SK-N-SH (cell line): ENCODE data around the gene TPD52L1. TPM values are rescaled to one million over a fixed set of nuclear protein-coding genes. Genes with fewer than 3 reads are reported as not detected.

ENCODE experiments used
- CTCF ChIA-PET: fragments of 300-600, 350-600 bp; formaldehyde crosslinking; extraction: SDS; loops from one replicate; lab custom pipeline; 2021; lab: Yijun Ruan, JAX
- POLR2A ChIA-PET: fragments of 350-600 bp; sonication (Branson Sonifier 250); formaldehyde crosslinking; extraction: SDS; loops from one replicate; lab custom pipeline; 2020; ENCODE audit warnings: antibody characterized with exemption, inconsistent platforms; lab: Yijun Ruan, JAX
- DNase-seq: peaks from one replicate; pipeline ENCODE4 v3.0.0; 2012
- H2AFZ ChIP-seq: fragments of 200-600 bp; sonication (generic); 2 replicates; pipeline ENCODE4 v1.8.1; 2016; ENCODE audit warnings: antibody characterized with exemption, mild to moderate bottlenecking, low read depth
- H3F3A ChIP-seq: fragments of 200-600 bp; sonication (generic); replicated peaks from 2 replicates; pipeline ENCODE3; 2016; ENCODE audit warnings: antibody characterized with exemption, mild to moderate bottlenecking; ENCODE audit not compliant: insufficient read depth
- H3K27ac ChIP-seq, 2 experiments: fragments of 200-500 bp in 1 of 2; fragments of 200-600 bp in 1 of 2; sonication (Bioruptor generic) in 1 of 2; sonication (generic), shearing (Covaris generic) in 1 of 2; 2 replicates each; pipeline versions ENCODE4 v1.5.1 to v1.6.1; 2014 to 2016; ENCODE audit warnings: low read depth in 2 of 2, inconsistent platforms in 1 of 2, low read length in 1 of 2, mild to moderate bottlenecking in 1 of 2, mixed read lengths in 1 of 2
- H3K27me3 ChIP-seq: fragments of 200-600 bp; sonication (generic), shearing (Covaris generic); 2 replicates; pipeline ENCODE4 v1.6.1; 2016; ENCODE audit warnings: mixed run types; ENCODE audit not compliant: insufficient read depth
- H3K36me3 ChIP-seq, 2 experiments: fragments of 200-500 bp in 1 of 2; fragments of 200-600 bp in 1 of 2; sonication (Bioruptor generic) in 1 of 2; sonication (generic) in 1 of 2; replicated peaks in 1 of 2; 2 replicates each; pipeline versions ENCODE3 to v1.5.1; 2014 to 2016; ENCODE audit warnings: low read length in 1 of 2, mild to moderate bottlenecking in 1 of 2; ENCODE audit not compliant: insufficient read depth in 2 of 2, control insufficient read depth in 1 of 2
- H3K4me1 ChIP-seq, 2 experiments: fragments of 200-500 bp in 1 of 2; fragments of 200-600 bp in 1 of 2; sonication (Bioruptor generic) in 1 of 2; sonication (generic), shearing (Covaris generic) in 1 of 2; 2 replicates each; pipeline versions ENCODE4 v1.5.1 to v1.6.1; 2014 to 2016; ENCODE audit warnings: low read depth in 1 of 2, low read length in 1 of 2, mixed run types in 1 of 2; ENCODE audit not compliant: insufficient read depth in 2 of 2, control insufficient read depth in 1 of 2
- H3K4me2 ChIP-seq: fragments of 200-600 bp; sonication (generic), shearing (Covaris generic); 2 replicates; pipeline ENCODE4 v1.6.1; 2017; ENCODE audit warnings: mixed run types
- H3K4me3 ChIP-seq, 2 experiments: fragments of 200-500 bp in 1 of 2; fragments of 200-600 bp in 1 of 2; sonication (Bioruptor generic) in 1 of 2; sonication (generic), shearing (Covaris generic) in 1 of 2; 2 replicates each; pipeline versions ENCODE4 v1.5.1 to v1.8.1; 2014 to 2016; ENCODE audit warnings: low read depth in 2 of 2, inconsistent platforms in 1 of 2, low read length in 1 of 2, mild to moderate bottlenecking in 1 of 2, mixed read lengths in 1 of 2, moderate library complexity in 1 of 2
- H3K79me2 ChIP-seq: fragments of 200-600 bp; sonication (generic); 2 replicates; pipeline ENCODE4 v1.8.1; 2017; ENCODE audit warnings: mild to moderate bottlenecking; ENCODE audit not compliant: insufficient read depth
- H3K9ac ChIP-seq: fragments of 200-600 bp; sonication (generic); 2 replicates; pipeline ENCODE4 v1.6.1; 2017; ENCODE audit warnings: mixed run types
- H3K9me2 ChIP-seq: fragments of 200-600 bp; sonication (generic); 2 replicates; pipeline ENCODE4 v1.6.1; 2017; ENCODE audit warnings: mixed run types
- H3K9me3 ChIP-seq: fragments of 200-600 bp; sonication (generic); 2 replicates; pipeline ENCODE4 v1.6.1; 2017; ENCODE audit warnings: mixed run types, mild to moderate bottlenecking, moderate library complexity
- H4K20me1 ChIP-seq: fragments of 200-600 bp; sonication (generic); 2 replicates; pipeline ENCODE4 v1.6.1; 2017; ENCODE audit warnings: mild to moderate bottlenecking, mixed run types; ENCODE audit not compliant: insufficient read depth
- ELF1 ChIP-seq: IDR thresholded peaks from 2 replicates; pipeline ENCODE4 v1.4.0; 2012
- EP300 ChIP-seq, 2 experiments: IDR thresholded peaks; 2 replicates each; pipeline versions ENCODE4 v1.4.0 to v1.6.1; 2012; ENCODE audit warnings: borderline replicate concordance in 1 of 2, low read depth in 1 of 2, low read length in 1 of 2
- EZH2phosphoT487 ChIP-seq: fragments of 200-600 bp; sonication (generic); IDR thresholded peaks from 2 replicates; pipeline ENCODE4 v1.6.1; 2017; ENCODE audit warnings: low read depth, mixed run types, mild to moderate bottlenecking, antibody characterized with exemption, moderate library complexity, borderline replicate concordance
- FOXM1 ChIP-seq: IDR thresholded peaks from 2 replicates; pipeline ENCODE4 v1.4.0; 2012; ENCODE audit warnings: low read depth, mild to moderate bottlenecking
- GATA2 ChIP-seq: sonication (generic); formaldehyde crosslinking; IDR thresholded peaks from 2 replicates; pipeline ENCODE4 v1.5.0; 2020; ENCODE audit warnings: mild to moderate bottlenecking, missing genetic modification reagents
- NFIC ChIP-seq: IDR thresholded peaks from 2 replicates; pipeline ENCODE4 v1.4.0; 2012; ENCODE audit warnings: borderline replicate concordance
- NRF1 ChIP-seq: IDR thresholded peaks from 2 replicates; pipeline ENCODE4 v1.6.1; 2012; ENCODE audit warnings: low read depth, mild to moderate bottlenecking, low read length
- POLR2AphosphoS5 ChIP-seq: IDR thresholded peaks from 2 replicates; pipeline ENCODE4 v1.6.1; 2012; ENCODE audit warnings: low read depth, low read length
- RFX5 ChIP-seq: IDR thresholded peaks from 2 replicates; pipeline ENCODE4 v1.6.1; 2012; ENCODE audit warnings: mild to moderate bottlenecking, improper control_type of control experiment, low read length
- RXRA ChIP-seq: IDR thresholded peaks from 2 replicates; pipeline ENCODE4 v1.4.0; 2012; ENCODE audit warnings: low read depth, mild to moderate bottlenecking, borderline replicate concordance
- SIN3A ChIP-seq: IDR thresholded peaks from 2 replicates; pipeline ENCODE4 v1.6.1; 2012; ENCODE audit warnings: low read depth, mild to moderate bottlenecking, low read length, moderate library complexity, borderline replicate concordance
- TAF1 ChIP-seq: IDR thresholded peaks from 2 replicates; pipeline ENCODE4 v1.6.1; 2012; ENCODE audit warnings: low read depth, mild to moderate bottlenecking, low read length, moderate library complexity, borderline replicate concordance
- TCF12 ChIP-seq: IDR thresholded peaks from 2 replicates; pipeline ENCODE4 v1.4.0; 2012
- YY1 ChIP-seq: IDR thresholded peaks from 2 replicates; pipeline ENCODE4 v1.4.0; 2012; ENCODE audit warnings: low read depth, mild to moderate bottlenecking
- WGBS: methylation state at CpG from one replicate; pipeline ENCODE4 v1.1.6; 2017; ENCODE audit warnings: low lambda C conversion rate; 5-methylcytosine and 5-hydroxymethylcytosine counted together
- polyA plus RNA-seq, 3 experiments: library from polyadenylated mRNA; depleted of rRNA; stranded (reverse); fragments of >200 nt; gene quantifications; 2 replicates each; pipeline ENCODE4 v1.2.3, GENCODE V29; 2012
- TF ChIP-seq, protein P1 (sequence below): IDR thresholded peaks from 2 replicates; pipeline ENCODE4 v1.6.1; 2012; ENCODE audit warnings: mild to moderate bottlenecking, low read depth, low read length, moderate library complexity
- TF ChIP-seq, protein P2 (sequence below): IDR thresholded peaks from 2 replicates; pipeline ENCODE4; 2012
- TF ChIP-seq, protein P3 (sequence below): fragments of 150-350 bp; IDR thresholded peaks from 2 replicates; pipeline ENCODE4 v1.6.1; 2016; ENCODE audit warnings: mild to moderate bottlenecking, low read depth, low read length

TPD52L1 gene
- polyA plus RNA-seq, 1 of the 3 experiments (the other 2 are of a cell fraction) = 0.13 TPM

DNA sequence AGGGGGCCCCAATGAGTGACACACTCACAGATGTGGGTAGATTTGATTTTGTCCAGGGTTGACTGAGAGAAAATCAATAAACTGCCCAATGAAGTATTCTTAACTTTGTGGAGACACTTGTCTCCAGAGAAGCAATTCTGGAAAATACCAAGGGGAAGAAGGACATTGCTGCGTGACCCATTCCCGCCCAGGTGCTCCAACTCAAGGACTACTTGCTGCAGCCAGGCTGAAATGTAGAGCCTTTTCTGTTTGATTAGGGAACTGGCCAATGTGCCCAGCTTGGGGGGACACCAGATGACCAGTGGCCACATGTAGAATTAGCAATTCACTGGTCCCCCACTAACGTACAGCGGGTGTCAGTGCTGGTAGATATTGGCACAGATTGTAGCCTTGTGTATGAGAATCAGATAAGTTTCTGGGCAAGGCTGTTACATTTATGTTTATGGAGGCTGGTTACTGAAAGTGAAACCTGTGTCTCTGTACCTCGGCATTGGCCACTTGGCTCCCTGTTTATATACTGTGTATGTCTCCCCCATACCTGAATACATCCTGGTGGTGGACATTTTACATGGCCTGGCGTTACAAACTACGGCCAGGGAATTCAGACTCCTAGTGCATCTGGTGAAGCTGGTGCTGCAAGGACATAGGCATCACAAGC, 115.9 kb downstream of the TPD52L1 start:
- Histone ChIP-seq H4K20me1 (no peaks in the 10 kb centered on the region), H3K36me3 (peaks cover 0 to 2% of the 10 kb centered on the region in 2 experiments), H3K79me2 (no peaks in the 10 kb centered on the region), H3K4me2 (no peak overlapping the region), H3K27ac (no peak overlapping the region), H3K9ac (no peak overlapping the region), H3K4me3 (no peak overlapping the region), H3F3A (no peaks in the 10 kb centered on the region)
- DNase-seq = no peak
- TF ChIP-seq NFIC (no peak), SIN3A (no peak), RFX5 (no peak), NRF1 (no peak), ELF1 (no peak), RXRA (no peak), TAF1 (no peak), FOXM1 (no peak), EP300 (IDR thresholded peaks at IDR 0.05; ENCODE audit: borderline replicate concordance in 1 of 2, low read depth in 1 of 2, low read length in 1 of 2) (no peak), YY1 (no peak), POLR2AphosphoS5 (no peak), GATA2 (CRISPR knock-in tag) (no peak), EZH2phosphoT487 (no peak), TCF12 (no peak)
- TF ChIP-seq, protein P1, sequence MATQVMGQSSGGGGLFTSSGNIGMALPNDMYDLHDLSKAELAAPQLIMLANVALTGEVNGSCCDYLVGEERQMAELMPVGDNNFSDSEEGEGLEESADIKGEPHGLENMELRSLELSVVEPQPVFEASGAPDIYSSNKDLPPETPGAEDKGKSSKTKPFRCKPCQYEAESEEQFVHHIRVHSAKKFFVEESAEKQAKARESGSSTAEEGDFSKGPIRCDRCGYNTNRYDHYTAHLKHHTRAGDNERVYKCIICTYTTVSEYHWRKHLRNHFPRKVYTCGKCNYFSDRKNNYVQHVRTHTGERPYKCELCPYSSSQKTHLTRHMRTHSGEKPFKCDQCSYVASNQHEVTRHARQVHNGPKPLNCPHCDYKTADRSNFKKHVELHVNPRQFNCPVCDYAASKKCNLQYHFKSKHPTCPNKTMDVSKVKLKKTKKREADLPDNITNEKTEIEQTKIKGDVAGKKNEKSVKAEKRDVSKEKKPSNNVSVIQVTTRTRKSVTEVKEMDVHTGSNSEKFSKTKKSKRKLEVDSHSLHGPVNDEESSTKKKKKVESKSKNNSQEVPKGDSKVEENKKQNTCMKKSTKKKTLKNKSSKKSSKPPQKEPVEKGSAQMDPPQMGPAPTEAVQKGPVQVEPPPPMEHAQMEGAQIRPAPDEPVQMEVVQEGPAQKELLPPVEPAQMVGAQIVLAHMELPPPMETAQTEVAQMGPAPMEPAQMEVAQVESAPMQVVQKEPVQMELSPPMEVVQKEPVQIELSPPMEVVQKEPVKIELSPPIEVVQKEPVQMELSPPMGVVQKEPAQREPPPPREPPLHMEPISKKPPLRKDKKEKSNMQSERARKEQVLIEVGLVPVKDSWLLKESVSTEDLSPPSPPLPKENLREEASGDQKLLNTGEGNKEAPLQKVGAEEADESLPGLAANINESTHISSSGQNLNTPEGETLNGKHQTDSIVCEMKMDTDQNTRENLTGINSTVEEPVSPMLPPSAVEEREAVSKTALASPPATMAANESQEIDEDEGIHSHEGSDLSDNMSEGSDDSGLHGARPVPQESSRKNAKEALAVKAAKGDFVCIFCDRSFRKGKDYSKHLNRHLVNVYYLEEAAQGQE = no peak
- TF ChIP-seq, protein P2, sequence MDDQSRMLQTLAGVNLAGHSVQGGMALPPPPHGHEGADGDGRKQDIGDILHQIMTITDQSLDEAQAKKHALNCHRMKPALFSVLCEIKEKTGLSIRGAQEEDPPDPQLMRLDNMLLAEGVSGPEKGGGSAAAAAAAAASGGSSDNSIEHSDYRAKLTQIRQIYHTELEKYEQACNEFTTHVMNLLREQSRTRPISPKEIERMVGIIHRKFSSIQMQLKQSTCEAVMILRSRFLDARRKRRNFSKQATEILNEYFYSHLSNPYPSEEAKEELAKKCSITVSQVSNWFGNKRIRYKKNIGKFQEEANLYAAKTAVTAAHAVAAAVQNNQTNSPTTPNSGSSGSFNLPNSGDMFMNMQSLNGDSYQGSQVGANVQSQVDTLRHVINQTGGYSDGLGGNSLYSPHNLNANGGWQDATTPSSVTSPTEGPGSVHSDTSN = no peak
- TF ChIP-seq, protein P3, sequence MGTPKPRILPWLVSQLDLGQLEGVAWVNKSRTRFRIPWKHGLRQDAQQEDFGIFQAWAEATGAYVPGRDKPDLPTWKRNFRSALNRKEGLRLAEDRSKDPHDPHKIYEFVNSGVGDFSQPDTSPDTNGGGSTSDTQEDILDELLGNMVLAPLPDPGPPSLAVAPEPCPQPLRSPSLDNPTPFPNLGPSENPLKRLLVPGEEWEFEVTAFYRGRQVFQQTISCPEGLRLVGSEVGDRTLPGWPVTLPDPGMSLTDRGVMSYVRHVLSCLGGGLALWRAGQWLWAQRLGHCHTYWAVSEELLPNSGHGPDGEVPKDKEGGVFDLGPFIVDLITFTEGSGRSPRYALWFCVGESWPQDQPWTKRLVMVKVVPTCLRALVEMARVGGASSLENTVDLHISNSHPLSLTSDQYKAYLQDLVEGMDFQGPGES = no peak
- TF ChIP-seq, all 33 proteins: peak for 0
- Histone ChIP-seq H3K27me3 (no peaks in the 10 kb centered on the region), H3K9me2 (no peaks in the 10 kb centered on the region), H3K9me3 (no peaks in the 10 kb centered on the region), H2AFZ (no peak overlapping the region), H3K4me1 (no peaks in the 10 kb centered on the region)
- ChIA-PET CTCF (no interaction called here), POLR2A (no interaction called here)
- 88% methylated on average over 6 of the region's 7 CpGs for WGBS
